ENCODE results near the gene MFAP2.

DNA sequence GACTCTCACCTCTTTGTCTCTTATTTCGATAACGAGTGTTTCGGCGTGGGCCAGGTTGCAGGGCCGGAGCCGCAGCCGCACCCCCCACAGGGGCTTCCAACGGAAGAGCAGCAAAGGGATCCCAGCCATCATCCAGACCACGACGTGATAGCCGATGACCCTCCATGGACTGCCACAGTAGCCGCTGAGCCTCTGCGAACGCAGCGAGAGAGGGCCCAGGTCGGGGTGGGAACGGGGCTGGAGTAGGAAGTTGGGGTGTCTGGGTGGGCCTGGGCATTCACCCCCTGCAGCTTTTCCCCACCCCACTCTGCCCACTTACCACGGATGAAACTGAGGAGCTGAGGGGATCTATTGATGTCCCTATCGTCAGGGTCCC, 24.9 kb upstream of the MFAP2 start:
- TF ChIP-seq, protein P1, sequence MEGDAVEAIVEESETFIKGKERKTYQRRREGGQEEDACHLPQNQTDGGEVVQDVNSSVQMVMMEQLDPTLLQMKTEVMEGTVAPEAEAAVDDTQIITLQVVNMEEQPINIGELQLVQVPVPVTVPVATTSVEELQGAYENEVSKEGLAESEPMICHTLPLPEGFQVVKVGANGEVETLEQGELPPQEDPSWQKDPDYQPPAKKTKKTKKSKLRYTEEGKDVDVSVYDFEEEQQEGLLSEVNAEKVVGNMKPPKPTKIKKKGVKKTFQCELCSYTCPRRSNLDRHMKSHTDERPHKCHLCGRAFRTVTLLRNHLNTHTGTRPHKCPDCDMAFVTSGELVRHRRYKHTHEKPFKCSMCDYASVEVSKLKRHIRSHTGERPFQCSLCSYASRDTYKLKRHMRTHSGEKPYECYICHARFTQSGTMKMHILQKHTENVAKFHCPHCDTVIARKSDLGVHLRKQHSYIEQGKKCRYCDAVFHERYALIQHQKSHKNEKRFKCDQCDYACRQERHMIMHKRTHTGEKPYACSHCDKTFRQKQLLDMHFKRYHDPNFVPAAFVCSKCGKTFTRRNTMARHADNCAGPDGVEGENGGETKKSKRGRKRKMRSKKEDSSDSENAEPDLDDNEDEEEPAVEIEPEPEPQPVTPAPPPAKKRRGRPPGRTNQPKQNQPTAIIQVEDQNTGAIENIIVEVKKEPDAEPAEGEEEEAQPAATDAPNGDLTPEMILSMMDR (IDR thresholded peaks at IDR 0.05; ENCODE audit: insufficient read depth, low read length, poor library complexity, severe bottlenecking) = no peak
- no peak for TF ChIP-seq EZH2phosphoT487 (conservative IDR thresholded peaks at IDR 0.05; ENCODE audit: low read length)

All from SU-DHL-6 (cell line).